ENCODE results near the gene VPS18.

GRCh38 chr15:40912478-40912877 lies 18.2 kb downstream of the VPS18 start:
- 0 out of 2 replicates have a peak, but pooled peaks have one; percentile 7 for TF ChIP-seq CTCF (IDR thresholded peaks at IDR 0.05; ENCODE audit: low read depth, low read length)
- TF ChIP-seq EZH2phosphoT487 (IDR thresholded peaks at IDR 0.05; ENCODE audit: low read depth): no peak

Data from OCI-LY3 (cell line).